ENCODE measurements around the gene RASD2.

Gene RASD2

DNA sequence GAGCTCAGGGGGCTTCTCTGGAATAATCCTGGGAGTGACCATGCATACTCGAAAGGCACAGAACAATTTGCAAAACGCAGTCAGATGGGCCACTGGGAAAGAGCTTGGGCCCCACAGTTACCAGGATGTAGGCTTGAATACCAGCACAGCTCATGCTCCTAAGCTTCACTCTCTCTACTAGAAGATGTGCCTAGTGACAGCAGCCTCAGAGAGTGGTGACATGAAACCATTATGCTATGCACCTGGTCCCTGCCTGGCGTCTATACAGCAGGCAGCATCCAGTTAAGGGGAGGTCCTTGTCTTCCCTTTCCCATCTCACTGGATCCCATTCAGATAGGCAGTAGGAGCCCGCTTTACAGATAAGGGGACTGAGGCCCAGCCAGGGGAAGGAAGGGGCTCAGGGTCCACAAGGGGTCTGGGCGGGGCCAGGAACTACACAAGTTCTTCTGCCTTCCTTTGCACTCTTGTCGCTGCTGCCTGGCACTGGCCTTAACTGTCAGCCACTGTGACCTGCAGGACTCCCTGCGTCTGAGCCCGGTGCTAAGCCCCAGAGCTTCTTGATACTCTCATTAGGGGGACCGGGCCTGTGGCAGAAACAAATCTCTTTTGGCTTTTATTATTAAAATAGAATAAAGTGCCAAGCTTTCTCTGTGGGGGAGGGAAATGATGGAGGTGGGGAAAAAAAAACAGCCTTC lies 21.2 kb upstream of the RASD2 start:
- H3K9ac ChIP-seq (ENCODE audit: low read length): no peak overlapping the region
- H3K9me3 ChIP-seq (ENCODE audit: control insufficient read depth, insufficient read depth, low read depth, low read length): no peaks in the 10 kb centered on the region
- no peaks in the 10 kb centered on the region for H3K36me3 ChIP-seq (ENCODE audit: control insufficient read depth, insufficient read depth, low read length)
- peaks cover 11% of the 10 kb centered on the region; the same call in 1 of the 2 replicates for H3K4me1 ChIP-seq (ENCODE audit: control insufficient read depth, insufficient read depth, low read length)
- no peak overlapping the region for H3K4me3 ChIP-seq (ENCODE audit: low read depth, low read length)
- H3K27me3 ChIP-seq (ENCODE audit: control insufficient read depth, insufficient read depth, low read length): peaks cover 10% of the 10 kb centered on the region; the same call in 1 of the 2 replicates
- H3K27ac ChIP-seq (ENCODE audit: low read depth, low read length): no peak overlapping the region

DNA sequence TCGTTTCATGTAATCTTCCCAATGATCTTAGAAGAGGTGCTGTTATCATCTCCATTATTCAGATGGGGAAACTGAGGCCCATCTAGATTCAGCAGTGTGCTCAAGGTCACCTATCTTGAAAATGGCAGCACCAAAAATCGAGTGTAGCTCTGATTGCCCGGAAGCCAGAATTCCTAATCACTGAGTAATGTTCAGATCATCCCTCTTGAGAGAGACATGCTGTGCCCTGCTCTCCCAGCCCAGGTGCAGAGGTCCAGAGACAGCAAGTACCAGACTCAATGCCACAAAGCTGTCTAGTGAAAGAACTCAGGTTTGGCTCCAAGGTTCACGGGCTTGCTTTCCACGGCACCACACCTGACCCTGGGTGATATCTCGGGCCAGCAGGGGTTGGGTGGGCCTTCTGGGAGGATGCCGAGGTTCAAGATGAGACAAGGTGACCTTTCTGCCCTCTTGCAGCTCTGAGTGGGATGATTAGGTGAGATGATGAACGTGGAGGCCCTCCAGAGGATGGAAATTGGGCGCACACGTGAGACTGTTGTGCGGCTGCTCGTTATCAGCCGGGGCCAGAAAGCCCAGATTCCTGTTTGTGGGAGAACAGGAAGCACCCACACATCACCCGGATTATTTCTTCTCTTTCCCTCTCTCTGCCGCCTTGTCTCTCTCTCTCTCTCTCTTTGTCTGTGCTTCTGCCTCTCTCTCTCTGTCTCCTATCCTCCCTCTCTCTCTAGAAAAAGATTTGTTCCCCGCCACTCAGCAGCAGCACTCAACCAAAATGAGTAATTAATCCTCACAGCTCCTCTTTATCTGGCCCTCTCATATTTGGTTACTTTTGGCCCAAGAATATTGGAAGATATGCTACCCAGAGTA lies 19.0 kb upstream of the RASD2 start:
- H3K4me1 ChIP-seq (ENCODE audit: control insufficient read depth, insufficient read depth, low read length): peaks cover 11% of the 10 kb centered on the region; the same call in 1 of the 2 replicates
- no peak overlapping the region for H3K9ac ChIP-seq (ENCODE audit: low read length)
- H3K27ac ChIP-seq (ENCODE audit: low read depth, low read length): no peak overlapping the region
- H3K4me3 ChIP-seq (ENCODE audit: low read depth, low read length): no peak overlapping the region
- no peaks in the 10 kb centered on the region for H3K9me3 ChIP-seq (ENCODE audit: control insufficient read depth, insufficient read depth, low read depth, low read length)
- H3K27me3 ChIP-seq (ENCODE audit: control insufficient read depth, insufficient read depth, low read length): peaks cover 9% of the 10 kb centered on the region; the same call in 1 of the 2 replicates
- no peaks in the 10 kb centered on the region for H3K36me3 ChIP-seq (ENCODE audit: control insufficient read depth, insufficient read depth, low read length)

DNA sequence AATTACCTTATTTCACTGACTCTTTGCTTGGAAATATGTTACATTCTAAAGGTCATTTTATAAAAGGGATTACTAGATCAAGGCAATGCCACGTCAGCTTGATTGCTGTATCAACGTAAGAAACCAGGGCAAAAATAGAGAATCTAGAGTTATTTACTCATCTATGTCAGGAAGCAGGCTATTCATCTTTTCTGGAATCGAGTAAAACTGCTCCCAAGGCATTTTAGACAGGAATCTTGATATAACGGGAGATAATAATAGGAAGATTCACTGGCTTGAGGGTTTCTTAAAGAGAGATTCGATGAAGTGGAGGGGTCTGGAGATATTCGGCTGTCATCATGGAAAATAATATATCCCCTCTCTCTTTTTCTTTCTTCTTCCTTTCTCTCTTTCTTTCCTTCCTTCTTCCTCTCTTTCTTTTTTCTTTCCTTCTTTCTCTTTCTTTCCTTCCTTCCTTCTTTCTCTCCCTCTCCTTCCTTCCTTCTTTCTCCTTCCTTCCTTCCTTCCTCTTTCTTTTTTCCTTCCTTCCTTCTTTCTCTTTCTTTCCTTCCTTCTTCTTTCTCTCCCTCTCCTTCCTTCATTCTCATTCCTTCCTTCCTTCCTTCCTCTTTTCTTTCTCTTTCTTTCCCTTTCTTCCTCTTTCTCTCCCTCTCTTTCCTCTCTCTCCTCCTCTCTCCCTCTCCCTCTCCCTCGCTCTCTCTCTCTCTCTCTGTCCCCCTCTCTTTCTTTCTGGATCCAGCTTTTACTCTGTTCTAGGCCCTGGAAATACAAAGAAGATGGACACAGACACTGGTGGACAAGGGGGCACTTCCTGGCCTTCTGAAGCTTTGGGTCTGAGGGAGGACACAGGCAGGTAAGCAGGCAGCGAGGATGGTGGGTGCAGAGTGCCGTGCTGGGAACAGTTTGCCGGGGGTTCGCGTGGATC lies 18.1 kb upstream of the RASD2 start:
- no peak overlapping the region for H3K9ac ChIP-seq (ENCODE audit: low read length)
- H3K9me3 ChIP-seq (ENCODE audit: control insufficient read depth, insufficient read depth, low read depth, low read length): no peaks in the 10 kb centered on the region
- peaks cover 11% of the 10 kb centered on the region; the same call in 1 of the 2 replicates for H3K4me1 ChIP-seq (ENCODE audit: control insufficient read depth, insufficient read depth, low read length)
- H3K27me3 ChIP-seq (ENCODE audit: control insufficient read depth, insufficient read depth, low read length): peaks cover 7% of the 10 kb centered on the region; the same call in 1 of the 2 replicates
- H3K27ac ChIP-seq (ENCODE audit: low read depth, low read length): no peak overlapping the region
- no peak overlapping the region for H3K4me3 ChIP-seq (ENCODE audit: low read depth, low read length)
- H3K36me3 ChIP-seq (ENCODE audit: control insufficient read depth, insufficient read depth, low read length): no peaks in the 10 kb centered on the region

DNA sequence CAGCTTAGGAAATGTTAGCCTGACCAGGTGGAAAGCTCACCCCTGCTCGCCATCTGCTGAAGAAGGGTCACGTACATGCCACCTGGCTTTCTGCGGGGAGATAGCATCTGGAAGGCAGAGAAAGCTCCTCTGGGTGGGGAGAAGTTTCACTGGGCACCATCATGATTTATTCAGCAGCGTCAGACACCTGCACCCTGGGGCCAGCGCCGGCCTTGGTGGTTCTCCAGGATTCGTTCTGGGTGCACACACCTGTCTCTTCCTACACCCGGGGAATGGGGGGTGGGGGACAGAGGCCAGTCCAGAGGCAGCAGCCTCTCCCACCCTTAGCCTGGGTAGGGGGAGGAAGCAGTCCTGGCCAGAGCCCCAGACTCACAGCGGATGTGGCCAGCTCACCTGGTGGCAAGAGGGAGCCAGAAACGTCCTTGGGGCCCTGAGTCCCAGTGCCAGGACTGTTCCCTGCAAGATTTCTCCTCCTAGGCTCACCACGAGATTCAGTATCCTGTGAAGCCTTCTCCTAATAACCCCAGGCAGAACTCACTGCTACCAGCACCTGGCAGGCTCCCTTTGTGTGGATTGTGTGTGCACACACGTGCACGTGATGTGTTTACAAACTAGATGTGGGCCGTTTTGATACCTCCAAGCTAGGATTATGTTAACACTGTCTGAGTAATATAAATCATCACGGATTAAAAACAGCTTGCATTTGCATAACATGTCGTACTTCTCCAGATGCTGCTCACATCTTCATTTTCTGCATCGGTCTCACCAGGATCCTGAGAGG lies 17.3 kb upstream of the RASD2 start:
- Histone ChIP-seq H3K4me1 (ENCODE audit: control insufficient read depth, insufficient read depth, low read length) (peaks cover 5% of the 10 kb centered on the region; the same call in 1 of the 2 replicates), H3K4me3 (ENCODE audit: low read depth, low read length) (no peak overlapping the region), H3K9ac (ENCODE audit: low read length) (no peak overlapping the region), H3K27ac (ENCODE audit: low read depth, low read length) (no peak overlapping the region), H3K27me3 (ENCODE audit: control insufficient read depth, insufficient read depth, low read length) (peaks cover 7% of the 10 kb centered on the region; the same call in 1 of the 2 replicates), H3K36me3 (ENCODE audit: control insufficient read depth, insufficient read depth, low read length) (no peaks in the 10 kb centered on the region), H3K9me3 (ENCODE audit: control insufficient read depth, insufficient read depth, low read depth, low read length) (no peaks in the 10 kb centered on the region)

DNA sequence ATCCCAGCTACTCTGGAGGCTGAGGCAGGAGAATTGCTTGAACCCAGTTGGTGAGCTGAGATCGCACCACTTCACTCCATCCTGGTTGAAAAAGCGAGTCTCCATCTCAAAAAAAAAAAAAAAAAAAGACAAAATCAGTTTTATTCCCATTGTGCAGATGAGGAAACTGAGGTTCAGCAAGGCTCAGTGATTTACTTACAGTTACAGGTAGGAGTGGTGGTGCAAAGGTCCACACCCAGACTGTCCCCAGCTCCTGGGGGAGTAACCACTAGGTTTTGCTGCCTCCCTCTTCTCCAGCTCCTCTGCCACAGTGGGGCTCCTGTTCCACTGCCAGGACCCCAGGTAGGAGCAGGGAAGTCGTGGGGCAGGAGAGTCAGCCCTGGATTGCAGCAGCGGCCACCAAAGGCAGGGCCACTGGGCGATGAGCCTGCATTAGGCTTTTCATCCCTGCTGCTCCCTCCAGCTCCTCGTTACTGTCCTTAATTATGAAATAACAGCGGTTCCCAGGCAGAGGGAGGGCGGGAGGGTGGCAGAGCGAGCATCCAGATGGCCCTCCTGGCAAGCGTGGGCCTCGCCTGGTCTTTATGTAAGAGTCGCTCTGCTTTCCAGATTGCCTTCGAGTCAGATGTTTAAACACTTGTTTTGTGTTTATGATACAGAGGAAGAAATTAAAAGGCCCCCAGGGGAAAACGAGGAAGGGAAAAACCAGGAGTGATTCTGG lies 15.5 kb upstream of the RASD2 start:
- Histone ChIP-seq H3K9me3 (ENCODE audit: control insufficient read depth, insufficient read depth, low read depth, low read length) (no peaks in the 10 kb centered on the region), H3K27me3 (ENCODE audit: control insufficient read depth, insufficient read depth, low read length) (peaks cover 7% of the 10 kb centered on the region; the same call in 1 of the 2 replicates), H3K4me1 (ENCODE audit: control insufficient read depth, insufficient read depth, low read length) (no peaks in the 10 kb centered on the region), H3K9ac (ENCODE audit: low read length) (no peak overlapping the region), H3K36me3 (ENCODE audit: control insufficient read depth, insufficient read depth, low read length) (no peaks in the 10 kb centered on the region), H3K27ac (ENCODE audit: low read depth, low read length) (no peak overlapping the region), H3K4me3 (ENCODE audit: low read depth, low read length) (no peak overlapping the region)

DNA sequence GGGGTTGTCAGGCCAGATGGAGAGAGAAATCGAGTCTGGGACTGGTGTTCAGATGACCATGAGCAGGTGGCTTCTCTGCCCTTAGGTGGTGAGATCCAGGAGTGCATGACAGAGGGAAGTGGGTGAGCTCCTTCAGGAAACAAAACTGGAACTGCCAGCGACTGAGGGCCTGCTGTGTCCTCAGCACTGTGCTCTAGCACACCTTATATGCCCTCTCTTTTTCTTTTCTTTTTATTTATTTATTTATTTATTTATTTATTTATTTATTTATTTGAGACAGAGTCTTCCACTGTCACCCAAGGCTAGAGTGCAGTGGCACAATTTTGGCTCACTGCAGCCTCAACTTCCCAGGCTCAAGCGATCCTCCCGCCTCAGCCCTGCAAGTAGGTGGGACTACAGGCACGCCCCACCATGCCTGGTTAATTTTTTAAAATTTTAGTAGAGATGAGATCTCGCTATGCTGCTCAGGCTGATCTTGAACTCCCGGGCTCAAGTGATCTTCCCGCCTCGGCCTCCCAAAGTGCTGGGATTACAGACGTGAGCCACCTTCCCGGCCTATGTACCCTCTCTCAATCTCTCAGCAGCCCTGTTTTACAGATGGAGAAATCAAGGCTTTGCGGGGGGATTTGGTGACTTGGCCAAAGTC lies 14.8 kb upstream of the RASD2 start:
- Histone ChIP-seq H3K9ac (ENCODE audit: low read length) (no peak overlapping the region), H3K4me1 (ENCODE audit: control insufficient read depth, insufficient read depth, low read length) (no peaks in the 10 kb centered on the region), H3K9me3 (ENCODE audit: control insufficient read depth, insufficient read depth, low read depth, low read length) (no peaks in the 10 kb centered on the region), H3K4me3 (ENCODE audit: low read depth, low read length) (no peak overlapping the region), H3K36me3 (ENCODE audit: control insufficient read depth, insufficient read depth, low read length) (no peaks in the 10 kb centered on the region), H3K27ac (ENCODE audit: low read depth, low read length) (no peak overlapping the region), H3K27me3 (ENCODE audit: control insufficient read depth, insufficient read depth, low read length) (peaks cover 7% of the 10 kb centered on the region; the same call in 1 of the 2 replicates)

DNA sequence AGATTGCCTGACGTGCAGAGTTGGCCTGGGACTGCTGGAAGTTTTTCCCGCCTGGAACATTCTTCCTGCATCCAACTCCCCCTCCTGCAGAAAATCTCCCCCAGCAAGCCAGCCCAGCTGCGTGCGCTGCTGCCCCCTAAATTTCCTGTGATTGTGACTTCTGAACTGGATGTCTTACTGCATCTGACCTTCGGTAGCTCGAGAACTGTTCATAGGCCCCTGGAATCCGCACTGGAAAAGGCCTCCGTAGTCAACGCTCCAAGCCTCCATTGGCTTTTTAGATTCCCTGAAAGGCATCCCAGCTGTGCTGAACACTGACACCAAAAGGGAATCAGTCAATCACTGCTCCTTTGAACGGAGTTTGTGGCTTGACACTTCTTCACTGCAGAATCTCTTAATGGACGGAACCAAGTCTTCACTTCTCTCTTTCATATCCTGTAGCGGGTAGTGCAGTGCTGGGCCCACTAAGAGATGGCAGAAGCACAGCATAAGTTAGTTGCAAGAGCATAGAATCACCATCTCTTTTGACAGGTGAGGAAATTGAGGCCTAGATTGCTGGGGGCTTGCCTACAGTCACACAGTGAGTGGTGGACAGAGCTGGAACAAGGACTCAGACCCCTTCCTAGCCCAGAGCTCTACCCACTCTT lies 14.2 kb upstream of the RASD2 start:
- peaks cover 6% of the 10 kb centered on the region; the same call in 1 of the 2 replicates for H3K27me3 ChIP-seq (ENCODE audit: control insufficient read depth, insufficient read depth, low read length)
- H3K9ac ChIP-seq (ENCODE audit: low read length): no peak overlapping the region
- H3K27ac ChIP-seq (ENCODE audit: low read depth, low read length): no peak overlapping the region
- no peak overlapping the region for H3K4me3 ChIP-seq (ENCODE audit: low read depth, low read length)
- no peaks in the 10 kb centered on the region for H3K36me3 ChIP-seq (ENCODE audit: control insufficient read depth, insufficient read depth, low read length)
- H3K4me1 ChIP-seq (ENCODE audit: control insufficient read depth, insufficient read depth, low read length): no peaks in the 10 kb centered on the region
- no peaks in the 10 kb centered on the region for H3K9me3 ChIP-seq (ENCODE audit: control insufficient read depth, insufficient read depth, low read depth, low read length)

DNA sequence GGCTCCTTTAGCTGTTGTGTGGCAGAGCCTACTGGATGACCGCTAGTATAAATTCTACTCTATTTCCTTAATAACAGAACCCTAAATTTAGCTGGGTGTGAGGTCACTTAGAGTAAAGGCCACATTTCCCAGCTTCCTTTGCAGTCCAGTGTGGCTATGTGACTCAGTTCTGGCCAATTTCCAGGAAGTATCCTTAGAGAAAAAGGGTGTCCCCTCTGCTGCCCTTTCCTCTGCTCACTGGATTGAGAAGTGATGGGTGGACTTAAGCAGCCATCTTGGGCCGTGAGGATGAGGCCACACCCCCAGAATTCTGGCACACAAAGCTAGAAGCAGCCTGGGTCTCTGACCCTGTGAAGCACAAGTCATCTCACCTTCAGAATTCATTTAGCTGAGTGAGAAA lies 11.7 kb upstream of the RASD2 start:
- Histone ChIP-seq H3K4me1 (ENCODE audit: control insufficient read depth, insufficient read depth, low read length) (no peaks in the 10 kb centered on the region), H3K27me3 (ENCODE audit: control insufficient read depth, insufficient read depth, low read length) (no peaks in the 10 kb centered on the region; the same call in 1 of the 2 replicates), H3K4me3 (ENCODE audit: low read depth, low read length) (no peak overlapping the region), H3K9me3 (ENCODE audit: control insufficient read depth, insufficient read depth, low read depth, low read length) (no peaks in the 10 kb centered on the region), H3K9ac (ENCODE audit: low read length) (no peak overlapping the region), H3K36me3 (ENCODE audit: control insufficient read depth, insufficient read depth, low read length) (no peaks in the 10 kb centered on the region), H3K27ac (ENCODE audit: low read depth, low read length) (no peak overlapping the region)

DNA sequence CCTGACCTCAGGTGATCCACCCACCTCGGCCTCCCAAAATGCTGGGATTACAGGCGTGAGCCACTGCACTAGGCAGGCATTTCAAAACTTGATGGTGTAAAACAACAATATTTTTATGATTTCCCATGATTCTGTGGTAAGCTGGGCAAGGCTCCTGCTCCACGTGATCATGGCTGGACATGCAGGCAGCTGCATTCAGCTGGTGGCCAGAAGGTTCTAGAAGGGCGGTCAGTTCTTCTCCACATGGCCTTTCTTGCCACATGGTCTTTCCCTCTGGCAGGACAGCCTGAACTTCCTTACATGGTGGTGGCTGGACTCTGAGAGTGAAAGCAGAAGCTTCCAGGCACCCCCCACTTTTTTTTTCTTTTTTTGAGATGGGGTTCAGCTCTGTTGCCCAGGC lies 9.9 kb upstream of the RASD2 start:
- Histone ChIP-seq H3K36me3 (ENCODE audit: control insufficient read depth, insufficient read depth, low read length) (no peaks in the 10 kb centered on the region), H3K27me3 (ENCODE audit: control insufficient read depth, insufficient read depth, low read length) (no peaks in the 10 kb centered on the region; the same call in 1 of the 2 replicates), H3K27ac (ENCODE audit: low read depth, low read length) (no peak overlapping the region), H3K4me1 (ENCODE audit: control insufficient read depth, insufficient read depth, low read length) (no peaks in the 10 kb centered on the region), H3K9ac (ENCODE audit: low read length) (no peak overlapping the region), H3K4me3 (ENCODE audit: low read depth, low read length) (no peak overlapping the region), H3K9me3 (ENCODE audit: control insufficient read depth, insufficient read depth, low read depth, low read length) (no peaks in the 10 kb centered on the region)

Data from HUES6 (cell line).